GM21423 (cell line): ENCODE data around the gene EMCN.
"Not testable (repeated sequence)": the region's sequence is repeated elsewhere in the genome, so short reads cannot be mapped to it uniquely, and the experiment has no call there.

Experiments used
- ATAC-seq: cut with Tn5 transposase; IDR thresholded peaks from one replicate; pipeline ENCODE4 v1.9.1; 2021; ENCODE audit warnings: mild to moderate bottlenecking, moderate library complexity; ENCODE audit not compliant: unreplicated experiment

Gene EMCN

GRCh38 chr4:100517864-100518341, at the start of gene EMCN:
Gene EMCN (minus strand): TSS chr4:100518022. CDS start chr4:100517914, 108 bp downstream.
- ATAC-seq: no peak

- ATAC-seq: no peak
These were observed 48.6 kb upstream of the EMCN start for GRCh38 chr4:100566396-100566795.

DNA sequence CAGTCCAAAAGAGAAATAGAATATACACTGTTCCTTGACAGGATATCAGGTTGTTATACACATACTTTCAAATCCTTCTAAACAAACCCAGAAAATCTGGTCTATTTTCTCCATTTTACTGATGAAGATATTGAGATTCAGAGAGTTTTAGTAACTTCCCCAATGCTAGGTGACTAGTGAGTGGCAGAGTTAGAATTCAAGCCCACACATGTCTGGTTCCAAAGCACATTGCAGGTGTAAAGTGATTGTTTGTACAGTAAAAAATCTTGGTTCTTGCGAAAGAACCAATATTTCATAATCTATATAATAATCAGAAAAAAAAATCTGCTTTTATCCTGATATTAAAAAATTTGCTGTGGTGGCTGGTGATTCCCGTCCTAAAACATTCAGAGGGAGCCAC, 39.5 kb upstream of the EMCN start:
- ATAC-seq: no peak

- no peak for ATAC-seq
These were observed 38.0 kb upstream of the EMCN start for GRCh38 chr4:100555611-100556337.

DNA sequence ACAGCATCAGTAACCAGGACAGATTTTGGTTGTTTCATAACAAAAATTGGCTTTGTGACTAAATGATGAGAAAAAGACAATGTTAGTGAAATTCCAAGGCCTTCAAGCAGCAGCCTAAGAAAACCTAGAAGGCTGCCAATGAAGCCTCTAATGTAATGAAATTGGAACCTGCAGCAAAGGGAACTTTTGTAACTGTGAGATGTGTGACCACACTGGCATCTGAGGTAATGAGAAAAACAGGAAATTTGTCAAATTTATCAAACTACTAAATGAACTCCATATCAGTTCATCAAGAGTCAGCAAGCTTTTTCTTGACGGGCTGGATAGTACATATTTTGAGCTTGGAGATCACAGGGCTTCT, 30.4 kb upstream of the EMCN start:
- no peak for ATAC-seq

- no peak for ATAC-seq
These were observed 29.8 kb upstream of the EMCN start for GRCh38 chr4:100547541-100548199.

DNA sequence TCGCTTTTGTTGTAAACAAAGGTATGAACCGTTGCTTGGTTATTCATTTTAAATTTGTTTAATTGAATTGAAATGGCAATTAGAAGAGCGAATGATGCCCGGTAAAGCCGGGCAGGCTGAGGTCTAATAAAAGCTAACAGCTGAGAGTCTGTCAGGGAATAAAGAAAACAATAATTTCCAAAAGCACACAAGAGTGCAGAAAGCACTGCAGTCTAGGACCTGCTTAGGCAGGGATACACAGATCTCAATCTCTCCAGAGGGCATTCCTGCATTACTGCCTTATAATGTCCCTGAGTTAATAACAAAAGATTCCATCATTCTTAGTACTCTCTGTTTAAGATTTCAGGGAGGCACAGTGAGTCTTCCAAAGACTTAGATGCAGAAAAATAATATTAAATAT, 27.6 kb upstream of the EMCN start:
- no peak for ATAC-seq

GRCh38 chr4:100540131-100540530, 22.3 kb upstream of the EMCN start:
- no peak for ATAC-seq

DNA sequence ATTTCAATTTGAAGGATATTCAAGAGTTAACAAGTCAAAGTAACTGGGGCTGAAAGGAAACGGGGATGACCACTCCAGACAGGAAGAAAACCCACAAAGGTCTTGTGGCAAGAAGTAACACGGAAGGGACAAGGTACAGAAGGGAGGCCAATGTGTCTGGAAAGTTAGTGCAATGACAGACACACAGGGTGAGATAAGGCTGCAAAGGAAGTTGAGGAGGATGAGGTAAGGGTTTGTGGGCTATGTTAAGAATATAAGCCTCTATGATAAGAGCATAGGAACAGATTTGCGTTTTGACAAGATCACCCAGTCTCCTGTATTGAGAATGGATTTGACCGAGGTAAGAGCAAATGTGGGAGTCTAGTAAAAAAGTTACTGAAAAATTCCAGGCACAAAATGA, 21.9 kb upstream of the EMCN start:
- ATAC-seq: no peak

GRCh38 chr4:100533741-100534140, 15.9 kb upstream of the EMCN start:
- no peak for ATAC-seq

- not testable (repeated sequence) for ATAC-seq
These were observed 12.3 kb upstream of the EMCN start for GRCh38 chr4:100530161-100530560.

- ATAC-seq: no peak
These were observed 7.9 kb upstream of the EMCN start for GRCh38 chr4:100525686-100526085.

DNA sequence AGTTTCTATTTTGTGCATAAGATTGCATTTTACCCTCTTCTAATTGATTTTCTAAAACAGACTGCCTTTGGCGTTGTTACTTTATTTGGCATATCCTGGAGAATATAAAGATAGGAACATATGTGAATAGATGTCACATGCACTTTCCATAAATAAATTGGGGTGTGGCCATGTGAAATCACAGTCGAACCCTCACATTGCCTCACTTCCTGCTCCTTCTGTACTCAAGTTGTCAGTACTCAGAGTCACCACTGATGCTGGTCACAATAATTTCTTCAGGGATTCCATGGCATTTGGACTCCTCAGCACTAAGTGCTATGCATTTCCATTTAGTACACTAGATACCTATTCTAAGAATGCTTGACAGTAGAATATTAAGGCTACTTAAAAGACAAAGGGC, 1.4 kb upstream of the EMCN start:
- no peak for ATAC-seq

GRCh38 chr4:100516225-100516624, 1.6 kb downstream of the EMCN start:
- no peak for ATAC-seq

GRCh38 chr4:100511896-100512295, 5.9 kb downstream of the EMCN start:
- ATAC-seq: no peak

DNA sequence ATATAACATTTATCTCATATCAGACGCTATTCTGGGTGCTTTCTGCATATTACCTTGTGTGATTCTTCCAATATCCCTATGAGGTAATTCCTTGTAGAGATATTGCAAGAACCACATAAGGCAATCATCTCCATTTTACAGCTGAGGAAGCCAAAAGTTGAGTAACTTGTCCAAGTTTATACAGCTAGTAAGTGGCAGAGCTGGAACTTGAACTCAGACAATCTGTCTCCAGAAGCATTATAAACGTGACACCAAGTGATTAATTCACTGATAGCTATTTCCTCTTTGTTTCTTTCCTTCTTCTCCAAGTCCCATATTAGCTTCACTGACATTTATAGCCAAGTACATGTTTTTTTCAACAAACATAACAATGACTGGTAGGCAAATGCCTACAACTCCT, 7.3 kb downstream of the EMCN start:
- ATAC-seq: no peak

DNA sequence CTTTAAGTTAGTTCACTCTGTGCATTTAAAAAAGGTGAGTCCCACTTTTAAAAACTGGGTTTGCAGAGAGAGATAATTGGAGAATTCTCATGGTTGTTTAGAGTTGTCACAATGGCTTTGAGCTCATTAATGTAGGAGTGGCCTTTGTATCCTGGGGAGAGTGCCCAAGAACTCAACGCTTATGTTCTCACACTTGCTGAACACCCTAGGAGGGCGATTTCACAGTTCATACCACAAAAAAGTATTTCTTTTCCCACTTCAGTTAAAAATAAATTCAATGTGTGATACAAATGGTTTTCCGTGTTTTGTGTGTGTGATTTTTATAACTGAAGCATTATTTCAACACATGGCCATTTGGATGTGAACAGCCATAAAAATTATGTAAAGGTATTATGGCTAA, 8.4 kb downstream of the EMCN start:
- no peak for ATAC-seq

GRCh38 chr4:100508691-100509090, 9.1 kb downstream of the EMCN start:
- ATAC-seq: no peak

DNA sequence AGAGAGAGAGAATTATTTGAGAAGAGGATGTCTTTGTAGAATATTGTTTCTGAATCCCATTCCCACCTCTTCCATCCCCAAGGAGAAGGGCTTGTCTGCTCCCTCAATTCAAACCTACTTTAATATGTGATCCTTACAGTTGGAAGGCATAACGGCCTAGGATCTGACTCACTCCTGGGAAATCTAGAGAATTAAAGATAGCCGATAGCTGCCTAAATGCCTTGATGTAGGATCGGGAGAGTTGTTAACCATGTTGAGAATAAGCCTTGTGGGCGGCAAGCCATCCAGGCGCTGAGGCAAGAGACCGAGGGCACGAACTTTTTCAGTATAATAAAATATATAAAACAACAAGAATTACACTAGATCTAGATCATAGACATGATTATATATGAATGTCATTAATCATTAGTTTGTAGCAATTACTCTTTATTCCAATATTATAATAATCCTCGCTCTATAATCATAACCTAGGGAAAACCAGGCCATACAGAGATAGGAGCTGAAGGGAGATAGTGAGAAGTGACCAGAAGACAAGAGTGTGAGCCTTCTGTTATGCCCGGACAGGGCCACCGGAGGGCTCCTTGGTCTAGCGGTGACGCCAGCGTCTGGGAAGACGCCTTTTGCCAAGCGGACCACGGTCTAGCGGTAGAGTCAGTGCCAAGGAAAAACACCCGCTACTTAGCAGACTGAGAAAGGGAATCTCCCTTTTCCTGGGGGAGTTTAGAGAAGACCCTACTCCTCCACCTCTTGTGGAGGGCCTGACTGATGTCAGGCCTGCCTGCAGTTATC, 13.5 kb downstream of the EMCN start:
- no peak for ATAC-seq

DNA sequence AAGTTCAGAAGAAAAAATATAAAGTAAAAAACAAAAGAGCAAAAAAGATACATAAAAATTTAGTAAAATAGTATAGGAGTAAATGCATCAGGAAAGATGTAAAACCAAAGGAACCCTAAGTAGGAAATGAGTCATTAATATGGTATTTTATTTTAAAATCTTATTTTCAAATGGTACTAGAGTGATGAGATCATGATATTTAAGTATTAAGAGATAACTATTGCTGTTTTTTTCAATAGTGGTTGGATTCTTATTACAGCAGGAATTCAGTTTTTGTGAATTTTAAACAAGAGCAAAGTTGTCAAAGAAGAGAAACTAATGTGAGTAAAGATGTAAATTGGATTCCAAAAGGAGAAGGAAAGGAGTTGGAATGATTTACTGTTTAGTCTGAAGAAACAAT, 20.0 kb downstream of the EMCN start:
- ATAC-seq: no peak

- ATAC-seq: no peak
These were observed 22.7 kb downstream of the EMCN start for GRCh38 chr4:100495074-100495473.

DNA sequence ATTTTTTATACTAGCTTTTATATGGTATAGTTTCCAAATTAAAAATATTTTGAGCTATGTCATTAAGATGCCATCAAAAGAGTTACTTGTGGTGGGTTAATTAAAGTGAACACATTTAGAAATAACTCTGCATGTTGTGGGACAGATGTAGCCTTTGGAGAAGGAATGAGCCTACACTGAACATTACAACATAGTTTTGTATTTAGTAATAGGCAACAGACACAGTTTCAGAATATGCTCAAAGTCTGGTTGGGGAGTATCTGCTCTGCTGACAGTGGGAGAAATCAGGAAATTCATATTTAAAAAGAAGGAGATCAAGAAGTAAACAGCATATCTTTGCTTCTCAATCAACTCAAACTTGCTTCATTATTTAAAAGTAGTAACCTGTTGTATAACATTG, 23.7 kb downstream of the EMCN start:
- no peak for ATAC-seq
